Measurements from ENCODE around the gene RANBP17.
"Not testable (repeated sequence)": the region's sequence is repeated elsewhere in the genome, so short reads cannot be mapped to it uniquely, and the experiment has no call there.

The RANBP17 gene

GRCh38 chr5:171295299-171295698 lies 433.5 kb downstream of the RANBP17 start:
- TF ChIP-seq CTCF (IDR thresholded peaks at IDR 0.05; ENCODE audit: borderline replicate concordance, insufficient read depth, low read depth, low read length) = no peak
- no peak overlapping the region for H3K4me3 ChIP-seq (ENCODE audit: low read depth, low read length)

GRCh38 chr5:171295801-171296200 lies 434.0 kb downstream of the RANBP17 start:
- no peak for TF ChIP-seq CTCF (IDR thresholded peaks at IDR 0.05; ENCODE audit: borderline replicate concordance, insufficient read depth, low read depth, low read length)
- no peak overlapping the region for H3K4me3 ChIP-seq (ENCODE audit: low read depth, low read length)

- H3K4me3 ChIP-seq (ENCODE audit: low read depth, low read length) = not testable (repeated sequence)
Measured at GRCh38 chr5:171297941-171298340, 436.1 kb downstream of the RANBP17 start.

- TF ChIP-seq CTCF (IDR thresholded peaks at IDR 0.05; ENCODE audit: borderline replicate concordance, insufficient read depth, low read depth, low read length) = no peak
Measured at GRCh38 chr5:171299228-171299627, 437.4 kb downstream of the RANBP17 start.

GRCh38 chr5:171299851-171300250 lies 438.0 kb downstream of the RANBP17 start:
- no peak for TF ChIP-seq CTCF (IDR thresholded peaks at IDR 0.05; ENCODE audit: borderline replicate concordance, insufficient read depth, low read depth, low read length)
- H3K4me3 ChIP-seq (ENCODE audit: low read depth, low read length) = no peak overlapping the region

More at GRCh38 chr5:171299228-171299627, 437.4 kb downstream of the RANBP17 start:
- no peak overlapping the region for H3K4me3 ChIP-seq (ENCODE audit: low read depth, low read length)

- no peak for TF ChIP-seq CTCF (IDR thresholded peaks at IDR 0.05; ENCODE audit: borderline replicate concordance, insufficient read depth, low read depth, low read length)
- no peak overlapping the region for H3K4me3 ChIP-seq (ENCODE audit: low read depth, low read length)
Measured at GRCh38 chr5:171300358-171300757, 438.5 kb downstream of the RANBP17 start.

- no peak for TF ChIP-seq CTCF (IDR thresholded peaks at IDR 0.05; ENCODE audit: borderline replicate concordance, insufficient read depth, low read depth, low read length)
- H3K4me3 ChIP-seq (ENCODE audit: low read depth, low read length) = no peak overlapping the region
Measured at GRCh38 chr5:171306166-171306565, 444.3 kb downstream of the RANBP17 start.

Data from GM12875 (cell line).